Cardiac muscle cell (in vitro differentiated cells and primary cell): Measurements from ENCODE around the gene AURKAIP1. TPM values are rescaled to one million over a fixed set of nuclear protein-coding genes. Genes with fewer than 3 reads are reported as not detected.
A peak's percentile ranks its signal among the peaks of the same experiment; 100 is the strongest.
"Not testable (repeated sequence)": the region's sequence is repeated elsewhere in the genome, so short reads cannot be mapped to it uniquely, and the experiment has no call there.

Experiments used
- DNase-seq, 2 donors: peaks; one replicate each; pipeline versions ENCODE4 v3.0.0 to v3.0.0-alpha.2; 2010 to 2017; ENCODE audit warnings: low read depth in 1 of 2, low spot score in 1 of 2
- H3K27ac ChIP-seq: fragments of 200-600 bp; sonication (generic); 2 replicates; pipeline ENCODE4 v1.5.1; 2016
- H3K27me3 ChIP-seq: fragments of 200-600 bp; sonication (generic); 2 replicates; pipeline ENCODE4 v1.6.0; 2016; ENCODE audit warnings: control low read depth
- H3K36me3 ChIP-seq: fragments of 200-600 bp; sonication (generic); 2 replicates; pipeline ENCODE4 v1.5.1; 2016; ENCODE audit warnings: control low read depth
- H3K4me1 ChIP-seq: fragments of 200-600 bp; sonication (generic); 2 replicates; pipeline ENCODE4 v1.8.1; 2017; ENCODE audit warnings: low read depth, mild to moderate bottlenecking, mixed run types
- H3K4me3 ChIP-seq: fragments of 200-600 bp; sonication (generic); 2 replicates; pipeline ENCODE4 v1.5.1; 2016; ENCODE audit warnings: mild to moderate bottlenecking
- H3K9me3 ChIP-seq: fragments of 200-600 bp; sonication (generic); 2 replicates; pipeline ENCODE4 v1.5.1; 2017; ENCODE audit warnings: low read depth, mild to moderate bottlenecking, control low read depth
- polyA plus RNA-seq: library from polyadenylated mRNA; unstranded; fragments of >200 nt; fragmentation: Nextera tagmentation; extraction: Ambion mirVana; gene quantifications from 2 replicates; pipeline ENCODE4 v1.2.1, GENCODE V29; 2016
- total RNA-seq: library from RNA; depleted of rRNA; stranded (reverse); fragments of >200 nt; gene quantifications from 2 replicates; pipeline ENCODE4 v1.2.3, GENCODE V29; 2016
- TF ChIP-seq, protein P1 (sequence below): IDR thresholded peaks from 2 replicates; pipeline ENCODE4 v1.5.1; 2012; ENCODE audit warnings: low read depth, mild to moderate bottlenecking, low read length

Gene AURKAIP1
- total and polyA plus RNA-seq, 2 experiments from 2014 or later = 235 to 305 TPM

- TF ChIP-seq, protein P1, sequence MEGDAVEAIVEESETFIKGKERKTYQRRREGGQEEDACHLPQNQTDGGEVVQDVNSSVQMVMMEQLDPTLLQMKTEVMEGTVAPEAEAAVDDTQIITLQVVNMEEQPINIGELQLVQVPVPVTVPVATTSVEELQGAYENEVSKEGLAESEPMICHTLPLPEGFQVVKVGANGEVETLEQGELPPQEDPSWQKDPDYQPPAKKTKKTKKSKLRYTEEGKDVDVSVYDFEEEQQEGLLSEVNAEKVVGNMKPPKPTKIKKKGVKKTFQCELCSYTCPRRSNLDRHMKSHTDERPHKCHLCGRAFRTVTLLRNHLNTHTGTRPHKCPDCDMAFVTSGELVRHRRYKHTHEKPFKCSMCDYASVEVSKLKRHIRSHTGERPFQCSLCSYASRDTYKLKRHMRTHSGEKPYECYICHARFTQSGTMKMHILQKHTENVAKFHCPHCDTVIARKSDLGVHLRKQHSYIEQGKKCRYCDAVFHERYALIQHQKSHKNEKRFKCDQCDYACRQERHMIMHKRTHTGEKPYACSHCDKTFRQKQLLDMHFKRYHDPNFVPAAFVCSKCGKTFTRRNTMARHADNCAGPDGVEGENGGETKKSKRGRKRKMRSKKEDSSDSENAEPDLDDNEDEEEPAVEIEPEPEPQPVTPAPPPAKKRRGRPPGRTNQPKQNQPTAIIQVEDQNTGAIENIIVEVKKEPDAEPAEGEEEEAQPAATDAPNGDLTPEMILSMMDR = no peak
- Histone ChIP-seq H3K27me3 (no peaks in the 10 kb centered on the region), H3K4me3 (peak overlapping the region; percentile 72), H3K36me3 (peaks cover 24% of the 10 kb centered on the region), H3K27ac (peak overlapping the region; percentile 84), H3K4me1 (peaks cover 11% of the 10 kb centered on the region), H3K9me3 (no peaks in the 10 kb centered on the region)
- DNase-seq = no peak
These were observed 31.3 kb upstream of the AURKAIP1 start for GRCh38 chr1:1406101-1406820.

GRCh38 chr1:1403653-1404052 lies 28.6 kb upstream of the AURKAIP1 start:
- H3K36me3 ChIP-seq = peaks cover 32% of the 10 kb centered on the region
- no peak for DNase-seq

DNA sequence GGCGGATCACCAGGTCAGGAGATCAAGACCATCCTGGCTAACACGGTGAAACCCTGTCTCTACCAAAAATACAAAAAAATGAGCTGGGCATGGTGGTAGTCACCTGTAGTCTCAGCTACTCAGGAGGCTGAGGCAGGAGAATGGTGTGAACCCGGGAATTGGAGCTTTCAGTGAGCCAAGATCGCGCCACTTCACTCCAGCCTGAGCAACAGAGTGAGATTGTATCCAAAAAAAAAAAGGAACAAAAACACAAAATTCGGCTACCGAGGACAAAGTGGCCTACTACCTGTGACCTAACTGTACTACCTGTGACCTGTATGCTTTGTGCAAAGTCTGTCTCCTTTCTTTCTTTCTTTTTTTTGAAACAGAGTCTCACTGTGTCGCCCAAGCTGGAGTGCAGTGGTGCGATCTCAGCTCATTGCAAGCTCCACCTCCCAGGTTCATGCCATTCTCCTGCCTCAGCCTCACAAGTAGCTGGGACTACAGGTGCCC lies 27.9 kb upstream of the AURKAIP1 start:
- H3K36me3 ChIP-seq = peaks cover 32% of the 10 kb centered on the region
- H3K27me3 ChIP-seq, H3K4me1 ChIP-seq, H3K9me3 ChIP-seq, H3K4me3 ChIP-seq, H3K27ac ChIP-seq, DNase-seq: not testable (repeated sequence)

More at GRCh38 chr1:1403653-1404052, 28.6 kb upstream of the AURKAIP1 start:
- TF ChIP-seq, protein P1 = no peak
- Histone ChIP-seq H3K27ac (no peak overlapping the region), H3K4me3 (no peak overlapping the region), H3K4me1 (peaks cover 11% of the 10 kb centered on the region), H3K9me3 (no peaks in the 10 kb centered on the region), H3K27me3 (no peaks in the 10 kb centered on the region)

GRCh38 chr1:1402072-1402900 lies 27.3 kb upstream of the AURKAIP1 start:
- TF ChIP-seq, protein P1 = peak; percentile 74
- no peaks in the 10 kb centered on the region for H3K27me3 ChIP-seq
- peaks cover 35% of the 10 kb centered on the region for H3K36me3 ChIP-seq
- no peak overlapping the region for H3K27ac ChIP-seq
- peaks cover 11% of the 10 kb centered on the region for H3K4me1 ChIP-seq
- H3K4me3 ChIP-seq = no peak overlapping the region
- DNase-seq = peak; percentile 58 to 71
- no peaks in the 10 kb centered on the region for H3K9me3 ChIP-seq

DNA sequence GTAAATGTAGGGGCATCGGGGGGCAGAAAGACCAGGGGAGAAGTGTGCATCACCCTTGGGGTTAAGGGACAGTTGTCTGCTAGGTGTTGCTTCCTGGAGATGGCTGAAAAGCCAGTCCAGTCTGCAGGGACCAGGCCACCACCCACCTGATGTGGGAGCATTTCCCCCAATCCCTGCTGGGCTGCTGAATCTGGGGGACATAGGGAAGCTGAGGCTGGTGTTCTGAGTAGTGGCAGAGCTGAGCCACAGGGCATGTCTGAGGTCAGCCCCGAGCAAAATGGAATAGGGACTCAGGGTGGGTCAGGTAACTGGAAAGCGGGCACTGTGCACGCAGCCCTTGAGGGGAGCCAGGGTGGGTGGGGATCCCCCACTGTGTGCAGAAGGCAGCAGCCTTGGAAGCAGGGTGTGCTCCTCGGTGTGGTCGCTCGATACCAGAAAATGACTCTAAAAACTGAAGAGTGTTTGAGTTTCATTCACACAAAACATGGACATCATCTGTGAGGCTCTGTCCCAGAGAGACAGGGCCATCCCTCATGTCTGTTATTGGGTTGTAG lies 26.5 kb upstream of the AURKAIP1 start:
- Histone ChIP-seq H3K36me3 (peaks cover 39% of the 10 kb centered on the region), H3K27ac (peak overlapping the region; percentile 35), H3K4me1 (peaks cover 11% of the 10 kb centered on the region), H3K9me3 (no peaks in the 10 kb centered on the region), H3K4me3 (no peak overlapping the region), H3K27me3 (no peaks in the 10 kb centered on the region)
- TF ChIP-seq, protein P1 = no peak
- no peak for DNase-seq
